ENCODE measurements around the gene FUCA2.
"Not testable (repeated sequence)": the region's sequence is repeated elsewhere in the genome, so short reads cannot be mapped to it uniquely, and the experiment has no call there.

Gene FUCA2

DNA sequence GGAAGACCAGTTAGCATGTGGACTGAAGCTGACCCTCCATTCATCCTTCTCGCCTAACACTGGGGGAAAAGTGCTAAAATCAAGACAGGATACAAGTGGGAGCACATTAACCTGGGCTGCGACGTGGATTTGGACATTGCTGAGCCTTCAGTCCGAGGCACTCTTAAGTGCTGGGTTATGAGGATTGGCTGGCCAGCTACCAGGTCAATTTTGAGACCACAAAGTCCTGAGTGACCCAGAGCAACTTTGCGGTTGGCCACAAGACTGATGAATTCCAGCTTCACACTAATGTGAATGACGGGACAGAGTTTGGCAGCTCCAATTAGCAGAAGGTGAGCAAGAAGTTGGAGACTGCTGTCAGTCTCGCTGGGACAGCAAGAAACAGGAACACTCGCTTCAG, 20.7 kb downstream of the FUCA2 start:
- no peak for DNase-seq

- DNase-seq, result no peak
These were observed 21.3 kb downstream of the FUCA2 start for GRCh38 chr6:143490244-143490643.

DNA sequence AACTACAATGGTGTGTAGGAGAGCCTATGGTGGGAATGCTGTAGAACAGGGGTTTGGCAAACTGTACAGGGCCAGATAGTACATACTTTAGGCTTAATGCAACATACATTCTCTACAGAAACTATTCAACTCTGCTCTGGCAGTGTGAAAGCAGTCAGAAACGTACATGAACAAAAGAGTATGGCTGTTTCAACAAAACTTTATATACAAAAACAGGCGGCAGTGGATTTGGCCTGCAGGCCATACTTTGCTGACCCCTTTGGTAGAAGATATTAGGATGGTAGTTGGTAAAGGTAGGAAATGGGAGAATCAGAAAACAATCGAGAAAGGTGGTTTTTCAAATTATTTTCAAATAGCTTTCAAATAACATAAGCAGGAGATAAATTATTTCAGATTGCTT, 24.8 kb downstream of the FUCA2 start:
- no peak for DNase-seq

DNA sequence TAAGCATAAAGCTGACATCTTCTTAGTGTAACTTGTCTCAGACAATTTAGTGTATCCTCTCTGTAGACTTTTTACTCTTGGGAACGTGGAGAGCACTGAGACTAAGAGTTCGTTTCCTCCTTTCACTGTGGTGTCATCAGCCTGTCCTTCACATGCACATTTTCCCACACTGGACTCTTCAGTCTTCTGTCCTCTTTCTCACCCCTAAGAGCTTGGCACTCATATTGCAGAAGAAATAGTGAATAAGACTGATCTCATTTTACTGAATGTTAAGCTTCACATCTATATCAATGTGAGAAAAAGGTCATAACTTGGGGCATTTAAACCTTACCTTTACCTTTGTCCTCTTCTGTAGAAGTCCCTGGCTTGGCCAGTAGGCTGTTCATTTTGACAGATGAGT, 25.6 kb downstream of the FUCA2 start:
- no peak for DNase-seq

DNA sequence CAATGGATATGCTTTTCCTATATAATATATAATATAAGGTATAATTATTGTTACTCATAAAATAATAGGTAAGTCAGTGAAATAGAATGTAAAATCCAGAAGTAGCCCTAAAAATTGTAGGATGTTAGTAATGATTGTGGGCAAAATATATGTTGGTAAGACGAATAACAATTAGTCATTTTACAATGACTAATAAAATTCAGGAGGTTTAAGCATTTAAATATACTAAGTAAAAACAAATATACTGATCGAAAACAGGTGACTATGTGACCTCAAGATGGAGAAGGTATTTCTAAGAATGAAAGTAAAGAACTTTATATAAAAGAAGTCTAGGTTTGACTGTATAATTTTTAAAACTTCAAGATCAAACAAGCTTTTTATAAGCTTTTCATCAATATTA, 28.9 kb downstream of the FUCA2 start:
- DNase-seq, result no peak

DNA sequence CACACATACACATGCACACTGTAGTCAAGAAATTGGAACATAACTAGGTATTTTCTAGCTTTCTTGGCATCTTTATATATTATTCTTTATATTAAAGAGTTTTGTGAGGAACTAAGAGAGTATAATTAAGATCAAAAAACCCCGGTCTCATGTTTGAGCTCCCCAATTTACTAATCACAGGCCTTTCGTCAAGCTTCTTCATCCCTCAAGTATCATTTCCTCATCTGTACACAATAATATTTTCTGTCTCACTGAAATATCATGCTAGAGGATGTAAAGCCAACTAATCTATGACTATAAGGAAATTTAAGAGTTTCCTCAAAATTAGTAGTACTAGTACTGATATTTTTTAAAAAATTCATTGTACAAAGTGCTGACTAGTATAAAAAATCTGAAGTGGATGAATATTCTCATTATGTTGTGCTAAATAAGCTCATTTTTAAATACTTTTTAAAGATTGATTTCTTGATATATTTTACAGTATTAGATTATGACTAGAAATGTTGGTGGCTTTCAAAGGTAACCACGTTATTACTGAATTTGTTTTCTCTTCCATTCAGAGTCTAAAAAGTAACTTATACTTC, 32.9 kb downstream of the FUCA2 start:
- no peak for DNase-seq

- DNase-seq, result no peak
These were observed 35.0 kb downstream of the FUCA2 start for GRCh38 chr6:143476545-143476944.

- no peak for DNase-seq
These were observed 39.7 kb downstream of the FUCA2 start for GRCh38 chr6:143471822-143472221.

DNA sequence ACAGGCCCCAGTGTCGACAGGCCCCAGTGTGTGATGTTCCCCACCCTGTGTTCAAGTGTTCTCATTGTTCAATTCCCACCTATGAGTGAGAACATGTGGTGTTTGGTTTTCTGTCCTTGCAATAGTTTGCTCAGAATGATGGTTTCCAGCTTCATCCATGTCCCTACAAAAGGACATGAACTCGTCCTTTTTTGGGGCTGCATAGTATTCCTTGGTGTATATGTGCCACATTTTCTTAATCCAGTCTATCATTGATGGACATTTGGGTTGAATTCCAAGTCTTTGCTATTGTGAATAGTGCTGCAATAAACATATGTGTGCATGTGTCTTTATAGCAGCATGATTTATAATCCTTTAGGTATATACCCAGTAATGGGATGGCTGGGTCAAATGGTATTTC, 42.7 kb downstream of the FUCA2 start:
- DNase-seq, result not testable (repeated sequence)

DNA sequence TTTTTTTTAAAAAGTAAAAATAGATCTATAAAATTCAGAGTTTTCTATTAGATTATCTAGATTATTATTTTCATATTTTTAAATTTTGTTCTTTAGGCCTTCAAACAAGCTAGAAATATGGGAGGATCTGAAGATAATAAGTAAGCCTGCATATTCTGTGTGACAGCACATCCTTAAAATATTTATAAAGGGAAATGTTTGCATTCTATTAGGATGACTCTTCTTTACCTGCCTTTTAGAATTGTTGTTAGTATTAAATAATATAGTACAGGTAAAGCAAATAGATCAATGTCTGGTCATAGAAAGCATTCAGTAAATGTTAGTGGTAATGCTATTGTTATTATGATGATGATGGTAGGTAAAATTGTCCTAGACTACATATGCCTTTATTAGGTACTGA, 43.5 kb downstream of the FUCA2 start:
- DNase-seq, result no peak

DNA sequence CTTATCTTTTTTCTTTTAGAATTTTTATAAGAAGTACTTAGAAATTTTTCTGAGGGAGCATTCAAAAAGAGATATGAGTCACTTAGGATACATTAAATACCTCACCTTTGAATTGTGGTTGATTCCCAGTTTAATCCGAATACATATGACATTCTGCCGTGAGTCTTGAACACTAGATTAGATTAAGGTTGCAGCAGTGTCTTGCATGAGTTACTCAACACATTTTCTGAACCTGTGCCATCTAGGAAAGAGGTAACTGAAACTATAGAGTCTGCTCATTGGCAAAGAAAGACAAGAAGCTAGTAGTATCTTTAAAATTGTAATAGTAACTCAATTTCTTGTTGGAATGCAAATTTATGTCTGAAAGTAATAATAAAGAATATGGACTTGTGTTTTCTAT, 46.0 kb downstream of the FUCA2 start:
- no peak for DNase-seq

DNA sequence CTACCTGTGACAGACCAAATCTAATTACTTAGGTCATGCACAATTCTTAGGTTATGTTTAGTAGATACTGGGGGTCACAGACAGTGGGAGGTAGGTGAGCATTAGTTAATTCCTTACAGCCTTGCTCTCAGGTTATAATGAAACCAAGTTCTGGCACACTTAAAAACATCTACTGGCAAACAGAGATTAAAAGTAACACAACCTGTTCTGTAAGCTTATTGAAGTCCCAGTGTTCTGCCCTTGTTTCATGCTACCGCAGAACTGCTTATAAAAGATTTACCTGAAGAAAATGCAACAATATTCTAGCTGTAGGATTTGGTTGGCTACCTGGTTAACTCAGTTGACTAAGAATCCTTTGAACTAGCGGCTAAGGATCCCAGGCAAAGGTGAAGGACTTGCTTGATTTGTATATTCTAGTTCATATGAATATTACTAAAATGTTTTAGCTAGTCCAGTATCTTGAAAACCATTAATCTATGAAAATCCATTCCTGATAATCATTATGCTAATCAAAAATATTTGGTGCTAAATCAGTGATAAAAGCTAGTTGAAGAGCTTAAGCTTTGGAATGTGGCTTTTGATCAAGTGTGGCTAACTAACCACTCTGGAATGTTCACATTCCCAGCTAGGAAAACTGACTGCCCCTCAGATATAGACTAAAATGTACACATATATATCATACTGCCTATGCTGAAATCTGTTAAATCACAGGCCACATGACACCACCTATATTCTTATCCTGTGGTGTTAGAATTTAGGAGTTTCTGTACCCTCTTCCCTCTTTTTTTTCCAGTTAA, 53.8 kb downstream of the FUCA2 start:
- no peak for DNase-seq

- DNase-seq, result no peak
These were observed 60.0 kb downstream of the FUCA2 start for GRCh38 chr6:143451531-143451930.

GRCh38 chr6:143450453-143451371, 60.8 kb downstream of the FUCA2 start, which contains the start of the genes ADAT2 and PEX3:
Gene ADAT2, minus strand, starts transcription at chr6:143450695. Its CDS starts 37 bp downstream, at chr6:143450658.
Gene PEX3, plus strand, starts transcription at chr6:143450805. Its CDS starts 238 bp downstream, at chr6:143451043.
- DNase-seq, result peak; percentile 94

GRCh38 chr6:143449714-143450452, 61.6 kb downstream of the FUCA2 start:
- DNase-seq, result peak; percentile 60

GRCh38 chr6:143449082-143449713, 62.3 kb downstream of the FUCA2 start:
- no peak for DNase-seq

DNA sequence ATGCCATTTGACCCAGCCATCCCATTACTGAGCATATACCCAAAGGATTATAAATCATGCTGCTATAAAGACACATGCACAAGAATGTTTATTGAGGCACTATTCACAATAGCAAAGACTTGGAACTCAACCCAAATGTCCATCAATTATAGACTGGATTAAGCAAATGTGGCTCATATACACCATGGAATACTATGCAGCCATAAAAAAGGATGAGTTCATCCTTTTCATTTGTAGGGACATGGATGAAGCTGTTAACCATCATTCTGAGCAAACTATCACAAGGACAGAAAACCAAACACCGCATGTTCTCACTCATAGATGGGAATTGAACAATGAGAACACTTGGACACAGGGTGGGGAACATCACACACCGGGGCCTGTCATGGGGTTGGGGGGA, 63.7 kb downstream of the FUCA2 start:
- DNase-seq, result not testable (repeated sequence)

Data from CD4-positive, alpha-beta T cell treated with Interleukin-4 for 4 hours (primary cell).